ENCODE measurements around the gene EIPR1. TPM values are rescaled to one million over a fixed set of nuclear protein-coding genes. Genes with fewer than 3 reads are reported as not detected.

The EIPR1 gene
- polyA plus RNA-seq, 1 donor (not counting 4 experiments of a cell fraction or from before 2014, with no cell fraction given), result 44.3 TPM

DNA sequence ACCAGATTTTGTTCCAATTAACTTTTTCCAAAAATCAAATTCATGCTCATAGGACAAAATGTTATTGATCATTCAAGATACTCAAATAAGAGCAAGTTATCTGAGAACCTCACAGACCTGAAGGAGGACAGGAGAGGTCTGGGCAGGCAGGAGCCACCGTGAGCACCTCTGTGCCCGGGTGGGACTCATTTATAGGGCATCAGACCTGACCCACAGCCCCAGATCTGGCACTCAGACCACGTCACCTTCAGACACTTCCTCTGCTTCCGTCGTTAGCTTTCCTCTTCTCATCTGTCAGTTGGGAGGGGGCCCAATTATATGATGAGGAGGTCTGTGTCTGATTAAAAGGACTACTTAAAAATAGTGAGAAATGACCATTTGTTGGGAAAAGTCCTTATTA is 169.4 kb downstream of the EIPR1 start:
- dilution Hi-C loops (cut with MboI; ENCODE audit: extremely low pct_ligation_motif_present, low sequenced_read_pairs), result no loop called here
- H3K4me3 ChIP-seq (ENCODE audit: control insufficient read depth in 2 of 3, extremely low read depth in 1 of 3, insufficient read depth in 2 of 3, low read depth in 1 of 3, low read length in 3 of 3), result no peak overlapping the region
- no peak overlapping the region for H3K27ac ChIP-seq (ENCODE audit: control insufficient read depth, insufficient read depth, low read length)
- no peak for DNase-seq (ENCODE audit: low read depth, low spot score)
- H3K4me1 ChIP-seq (ENCODE audit: control insufficient read depth, extremely low read depth, insufficient read depth, low read length), result no peaks in the 10 kb centered on the region
- H3K27me3 ChIP-seq (ENCODE audit: control insufficient read depth, extremely low read depth, insufficient read depth, low read length), result no peaks in the 10 kb centered on the region
- FAIRE-seq, result no peak
- H2AFZ ChIP-seq (ENCODE audit: control insufficient read depth, low read length), result no peak overlapping the region
- H3K36me3 ChIP-seq (ENCODE audit: control insufficient read depth in 2 of 2, extremely low read depth in 1 of 2, insufficient read depth in 2 of 2, low read length in 2 of 2), result peaks cover 3 to 5% of the 10 kb centered on the region in 2 experiments
- TF ChIP-seq, protein P1, sequence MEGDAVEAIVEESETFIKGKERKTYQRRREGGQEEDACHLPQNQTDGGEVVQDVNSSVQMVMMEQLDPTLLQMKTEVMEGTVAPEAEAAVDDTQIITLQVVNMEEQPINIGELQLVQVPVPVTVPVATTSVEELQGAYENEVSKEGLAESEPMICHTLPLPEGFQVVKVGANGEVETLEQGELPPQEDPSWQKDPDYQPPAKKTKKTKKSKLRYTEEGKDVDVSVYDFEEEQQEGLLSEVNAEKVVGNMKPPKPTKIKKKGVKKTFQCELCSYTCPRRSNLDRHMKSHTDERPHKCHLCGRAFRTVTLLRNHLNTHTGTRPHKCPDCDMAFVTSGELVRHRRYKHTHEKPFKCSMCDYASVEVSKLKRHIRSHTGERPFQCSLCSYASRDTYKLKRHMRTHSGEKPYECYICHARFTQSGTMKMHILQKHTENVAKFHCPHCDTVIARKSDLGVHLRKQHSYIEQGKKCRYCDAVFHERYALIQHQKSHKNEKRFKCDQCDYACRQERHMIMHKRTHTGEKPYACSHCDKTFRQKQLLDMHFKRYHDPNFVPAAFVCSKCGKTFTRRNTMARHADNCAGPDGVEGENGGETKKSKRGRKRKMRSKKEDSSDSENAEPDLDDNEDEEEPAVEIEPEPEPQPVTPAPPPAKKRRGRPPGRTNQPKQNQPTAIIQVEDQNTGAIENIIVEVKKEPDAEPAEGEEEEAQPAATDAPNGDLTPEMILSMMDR (optimal IDR thresholded peaks at IDR 0.05 in 1 of 3, IDR thresholded peaks at IDR 0.05 in 1 of 3, conservative IDR thresholded peaks at IDR 0.05 in 1 of 3; ENCODE audit: extremely low read depth in 1 of 3, insufficient read depth in 2 of 3, low read length in 3 of 3), result no peak
- no peak for TF ChIP-seq EZH2 (IDR thresholded peaks at IDR 0.05; ENCODE audit: low read length)
- no peaks in the 10 kb centered on the region for H4K20me1 ChIP-seq (ENCODE audit: control insufficient read depth, extremely low read depth, insufficient read depth, low read length)
- H3K9me3 ChIP-seq (ENCODE audit: control insufficient read depth, low read depth, low read length), result no peaks in the 10 kb centered on the region
- no peak overlapping the region for H3K4me2 ChIP-seq (ENCODE audit: control insufficient read depth, extremely low read depth, insufficient read depth, low read depth, low read length)
- H3K79me2 ChIP-seq (ENCODE audit: control insufficient read depth, insufficient read depth, low read length), result no peaks in the 10 kb centered on the region
- no peak overlapping the region for H3K9ac ChIP-seq (ENCODE audit: control insufficient read depth, extremely low read depth, insufficient read depth, low read length)
- no peaks in the 10 kb centered on the region for H3K9me1 ChIP-seq (ENCODE audit: control insufficient read depth, extremely low read depth, insufficient read depth, low read length)

DNA sequence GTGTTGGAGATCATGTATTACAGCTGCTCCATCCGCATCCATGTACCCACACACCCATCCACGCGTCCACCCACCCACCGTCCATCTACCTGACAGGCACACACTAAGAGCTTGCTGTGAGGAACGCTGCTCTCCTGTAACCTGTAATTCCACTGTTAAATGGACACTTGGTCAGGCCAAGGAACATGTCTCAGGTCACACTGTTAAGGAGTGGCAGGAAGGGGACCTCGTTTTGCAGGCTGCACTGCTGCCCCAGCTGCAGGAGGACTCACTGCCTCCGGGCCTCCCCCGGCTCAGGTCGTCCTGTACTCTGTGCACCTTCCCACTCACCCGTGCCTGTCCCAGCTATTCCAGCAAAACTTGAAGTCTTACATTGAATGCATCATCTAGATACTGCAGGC is 170.5 kb downstream of the EIPR1 start:
- FAIRE-seq (no peak), DNase-seq (ENCODE audit: low read depth, low spot score) (no peak)
- Histone ChIP-seq H4K20me1 (ENCODE audit: control insufficient read depth, extremely low read depth, insufficient read depth, low read length) (no peaks in the 10 kb centered on the region), H3K27ac (ENCODE audit: control insufficient read depth, insufficient read depth, low read length) (no peak overlapping the region), H3K27me3 (ENCODE audit: control insufficient read depth, extremely low read depth, insufficient read depth, low read length) (no peaks in the 10 kb centered on the region), H3K4me3 (ENCODE audit: control insufficient read depth in 2 of 3, extremely low read depth in 1 of 3, insufficient read depth in 2 of 3, low read depth in 1 of 3, low read length in 3 of 3) (no peak overlapping the region), H2AFZ (ENCODE audit: control insufficient read depth, low read length) (no peak overlapping the region), H3K4me2 (ENCODE audit: control insufficient read depth, extremely low read depth, insufficient read depth, low read depth, low read length) (no peak overlapping the region), H3K9ac (ENCODE audit: control insufficient read depth, extremely low read depth, insufficient read depth, low read length) (no peak overlapping the region), H3K36me3 (ENCODE audit: control insufficient read depth in 2 of 2, extremely low read depth in 1 of 2, insufficient read depth in 2 of 2, low read length in 2 of 2) (peaks cover 3 to 5% of the 10 kb centered on the region in 2 experiments), H3K4me1 (ENCODE audit: control insufficient read depth, extremely low read depth, insufficient read depth, low read length) (no peaks in the 10 kb centered on the region), H3K9me1 (ENCODE audit: control insufficient read depth, extremely low read depth, insufficient read depth, low read length) (no peaks in the 10 kb centered on the region), H3K9me3 (ENCODE audit: control insufficient read depth, low read depth, low read length) (no peaks in the 10 kb centered on the region), H3K79me2 (ENCODE audit: control insufficient read depth, insufficient read depth, low read length) (no peaks in the 10 kb centered on the region)
- TF ChIP-seq, protein P1 (optimal IDR thresholded peaks at IDR 0.05 in 1 of 3, IDR thresholded peaks at IDR 0.05 in 1 of 3, conservative IDR thresholded peaks at IDR 0.05 in 1 of 3; ENCODE audit: extremely low read depth in 1 of 3, insufficient read depth in 2 of 3, low read length in 3 of 3), result no peak
- TF ChIP-seq EZH2 (IDR thresholded peaks at IDR 0.05; ENCODE audit: low read length), result no peak
- dilution Hi-C loops (cut with MboI; ENCODE audit: extremely low pct_ligation_motif_present, low sequenced_read_pairs), result no loop called here
